HEK293 (cell line): ENCODE measurements around the gene CACNA1B.

Source experiments
- CTCF ChIA-PET: fragments of 350-600 bp; formaldehyde crosslinking; extraction: SDS; loops from one replicate; lab custom pipeline; 2021; ENCODE audit warnings: antibody characterized with exemption; lab: Yijun Ruan, JAX
- POLR2A ChIA-PET: fragments of 300-600 bp; formaldehyde crosslinking; extraction: SDS; loops from one replicate; lab custom pipeline; 2020; ENCODE audit warnings: antibody characterized with exemption, inconsistent platforms; lab: Yijun Ruan, JAX
- H3K27ac ChIP-seq: fragments of 200-500 bp; sonication (Bioruptor generic); 2 replicates; pipeline ENCODE4 v1.5.1; 2014; ENCODE audit warnings: low read depth, low read length, control low read depth, inconsistent platforms; ENCODE audit errors: extremely low read depth
- H3K36me3 ChIP-seq, 2 experiments: fragments of 200-500 bp in 1 of 2; sonication (Bioruptor generic) in 1 of 2; 1 replicate in 1 of 2; 2 replicates in 1 of 2; pipeline ENCODE4 v1.5.1; 2014 to 2017; ENCODE audit warnings: inconsistent platforms in 2 of 2, low read length in 2 of 2; ENCODE audit not compliant: control insufficient read depth in 2 of 2, insufficient read depth in 1 of 2
- H3K4me1 ChIP-seq: fragments of 200-500 bp; sonication (Bioruptor generic); 2 replicates; pipeline ENCODE4 v1.5.1; 2014; ENCODE audit warnings: mild to moderate bottlenecking, low read length, inconsistent platforms; ENCODE audit not compliant: control insufficient read depth, insufficient read depth
- H3K4me3 ChIP-seq: 2 replicates; pipeline ENCODE4 v1.5.1; 2011; ENCODE audit warnings: low read depth, mild to moderate bottlenecking, control low read depth, low read length, moderate library complexity
- H3K9me3 ChIP-seq: fragments of 200-500 bp; sonication (Bioruptor generic); 2 replicates; pipeline ENCODE4 v1.5.1; 2014; ENCODE audit warnings: low read depth, low read length, inconsistent platforms; ENCODE audit not compliant: control insufficient read depth, insufficient read depth
- KLF8 ChIP-seq: fragments of 450-650 bp; formaldehyde crosslinking; IDR thresholded peaks from 2 replicates; pipeline ENCODE4 v1.5.1; 2016; ENCODE audit warnings: missing biosample characterization, missing genetic modification characterization
- SCRT1 ChIP-seq: fragments of 450-650 bp; formaldehyde crosslinking; IDR thresholded peaks from 2 replicates; pipeline ENCODE4 v1.5.1; 2016; ENCODE audit warnings: missing biosample characterization, missing genetic modification characterization, borderline replicate concordance
- SCRT2 ChIP-seq: fragments of 450-650 bp; formaldehyde crosslinking; IDR thresholded peaks from 2 replicates; pipeline ENCODE4 v1.5.1; 2016; ENCODE audit warnings: missing biosample characterization, missing genetic modification characterization
- SP2 ChIP-seq: fragments of 450-650 bp; formaldehyde crosslinking; IDR thresholded peaks from 2 replicates; pipeline ENCODE4 v1.5.1; 2016; ENCODE audit warnings: missing biosample characterization, missing genetic modification characterization
- TSHZ1 ChIP-seq: fragments of 450-650 bp; formaldehyde crosslinking; IDR thresholded peaks from 2 replicates; pipeline ENCODE4 v1.5.1; 2016; ENCODE audit warnings: missing biosample characterization, missing genetic modification characterization, borderline replicate concordance
- WT1 ChIP-seq: fragments of 450-650 bp; formaldehyde crosslinking; IDR thresholded peaks from 2 replicates; pipeline ENCODE4 v1.5.1; 2016; ENCODE audit warnings: missing biosample characterization, missing genetic modification characterization
- ZBTB1 ChIP-seq: fragments of 450-650 bp; formaldehyde crosslinking; IDR thresholded peaks from 2 replicates; pipeline ENCODE4 v1.5.1; 2016; ENCODE audit warnings: missing biosample characterization, missing genetic modification characterization
- ZBTB10 ChIP-seq: fragments of 450-650 bp; formaldehyde crosslinking; IDR thresholded peaks from 2 replicates; pipeline ENCODE4 v1.5.1; 2016; ENCODE audit warnings: missing biosample characterization, missing genetic modification characterization
- ZBTB17 ChIP-seq: fragments of 450-650 bp; formaldehyde crosslinking; IDR thresholded peaks from 2 replicates; pipeline ENCODE4 v1.5.1; 2016; ENCODE audit warnings: missing biosample characterization, missing genetic modification characterization
- ZFHX2 ChIP-seq: fragments of 450-650 bp; formaldehyde crosslinking; conservative IDR thresholded peaks from 2 replicates; pipeline ENCODE4 v1.5.1; 2016; ENCODE audit warnings: missing biosample characterization, missing genetic modification characterization
- ZFP37 ChIP-seq: fragments of 450-650 bp; formaldehyde crosslinking; IDR thresholded peaks from 2 replicates; pipeline ENCODE4 v1.5.1; 2016; ENCODE audit warnings: missing biosample characterization, missing genetic modification characterization
- ZFP41 ChIP-seq: fragments of 450-650 bp; formaldehyde crosslinking; IDR thresholded peaks from 2 replicates; pipeline ENCODE4 v1.5.1; 2016; ENCODE audit warnings: missing biosample characterization, missing genetic modification characterization, borderline replicate concordance
- ZNF148 ChIP-seq: fragments of 450-650 bp; formaldehyde crosslinking; IDR thresholded peaks from 2 replicates; pipeline ENCODE4 v1.5.0; 2017; ENCODE audit warnings: missing biosample characterization, missing genetic modification characterization, borderline replicate concordance
- ZNF426 ChIP-seq: fragments of 450-650 bp; formaldehyde crosslinking; IDR thresholded peaks from 2 replicates; pipeline ENCODE4 v1.5.1; 2017; ENCODE audit warnings: missing biosample characterization, missing genetic modification characterization, mild to moderate bottlenecking, inconsistent platforms, moderate library complexity
- ZNF555 ChIP-seq: fragments of 450-650 bp; formaldehyde crosslinking; conservative IDR thresholded peaks from 2 replicates; pipeline ENCODE4 v1.5.1; 2017; ENCODE audit warnings: missing biosample characterization, mild to moderate bottlenecking, missing genetic modification characterization, inconsistent platforms
- ZNF571 ChIP-seq: fragments of 450-650 bp; formaldehyde crosslinking; IDR thresholded peaks from 2 replicates; pipeline ENCODE4 v1.5.0; 2017; ENCODE audit warnings: missing biosample characterization, missing genetic modification characterization
- ZNF692 ChIP-seq: fragments of 450-650 bp; formaldehyde crosslinking; IDR thresholded peaks from 2 replicates; pipeline ENCODE4 v1.5.1; 2016; ENCODE audit warnings: missing biosample characterization, missing genetic modification characterization

CACNA1B gene

GRCh38 chr9:138011951-138012500, 134.4 kb downstream of the CACNA1B start (continued):
- no peak for TF ChIP-seq ZNF555

GRCh38 chr9:138013273-138013672, 135.7 kb downstream of the CACNA1B start:
- ChIA-PET POLR2A (no interaction called here), CTCF (no interaction called here)
- Histone ChIP-seq H3K27ac (no peak overlapping the region), H3K4me3 (no peak overlapping the region), H3K9me3 (no peaks in the 10 kb centered on the region), H3K4me1 (no peaks in the 10 kb centered on the region), H3K36me3 (no peaks in the 10 kb centered on the region)
- TF ChIP-seq WT1 (tag by site-specific recombination) = no peak
- no peak for TF ChIP-seq ZFP41 (tag by site-specific recombination)
- no peak for TF ChIP-seq ZBTB10 (tag by site-specific recombination)
- TF ChIP-seq KLF8 = no peak
- TF ChIP-seq ZFP37 (tag by site-specific recombination) = no peak

- no peak overlapping the region for H3K27ac ChIP-seq
- H3K36me3 ChIP-seq = no peaks in the 10 kb centered on the region
- no peak overlapping the region for H3K4me3 ChIP-seq
- peak; percentile 55; the same call in 1 of the 2 replicates for TF ChIP-seq SCRT1 (tag by site-specific recombination)
- no peak for TF ChIP-seq ZNF148 (tag by site-specific recombination)
- peak; percentile 16; the same call in 1 of the 2 replicates for TF ChIP-seq ZBTB17 (tag by site-specific recombination)
- TF ChIP-seq ZNF571 = no peak
- no peak for TF ChIP-seq SP2 (tag by site-specific recombination)
- TF ChIP-seq SCRT2 (tag by site-specific recombination) = peak; percentile 69
- no peak for TF ChIP-seq ZFHX2 (tag by site-specific recombination)
- no peak for TF ChIP-seq ZBTB1 (tag by site-specific recombination)
- TF ChIP-seq ZNF426 (tag by site-specific recombination) = no peak
- no peak for TF ChIP-seq ZNF692 (tag by site-specific recombination)
- no peak for TF ChIP-seq TSHZ1
- POLR2A ChIA-PET = no interaction called here
- no peaks in the 10 kb centered on the region for H3K4me1 ChIP-seq
- CTCF ChIA-PET = interaction anchor here (1.0 kb wide), 1 partner anchor 8 kb away, joined by 3 read pairs; no protein-coding TSS in a partner anchor
- no peaks in the 10 kb centered on the region for H3K9me3 ChIP-seq
Measured at GRCh38 chr9:138013836-138014562, 136.4 kb downstream of the CACNA1B start.
